GM19328 (cell line): ENCODE results near the gene SYNPO2.
A peak's percentile ranks its signal among the peaks of the same experiment; 100 is the strongest.
"Not testable (repeated sequence)": the region's sequence is repeated elsewhere in the genome, so short reads cannot be mapped to it uniquely, and the experiment has no call there.

ENCODE experiments used
- ATAC-seq: cut with Tn5 transposase; IDR thresholded peaks from one replicate; pipeline ENCODE4 v1.9.1; 2021; ENCODE audit warnings: mild to moderate bottlenecking, moderate library complexity; ENCODE audit not compliant: unreplicated experiment

Gene SYNPO2

GRCh38 chr4:118888666-118889311 lies at the start of gene SYNPO2:
Gene SYNPO2, plus strand, starts transcription at chr4:118888854. Its CDS starts 183 bp downstream, at chr4:118889037.
- ATAC-seq = peak; percentile 64

- ATAC-seq = no peak
These were observed 49.3 kb upstream of the SYNPO2 start for GRCh38 chr4:118839221-118839927.

- ATAC-seq = no peak
These were observed 46.6 kb upstream of the SYNPO2 start for GRCh38 chr4:118842055-118842454.

GRCh38 chr4:118843237-118843636 lies 45.4 kb upstream of the SYNPO2 start:
- ATAC-seq = no peak

DNA sequence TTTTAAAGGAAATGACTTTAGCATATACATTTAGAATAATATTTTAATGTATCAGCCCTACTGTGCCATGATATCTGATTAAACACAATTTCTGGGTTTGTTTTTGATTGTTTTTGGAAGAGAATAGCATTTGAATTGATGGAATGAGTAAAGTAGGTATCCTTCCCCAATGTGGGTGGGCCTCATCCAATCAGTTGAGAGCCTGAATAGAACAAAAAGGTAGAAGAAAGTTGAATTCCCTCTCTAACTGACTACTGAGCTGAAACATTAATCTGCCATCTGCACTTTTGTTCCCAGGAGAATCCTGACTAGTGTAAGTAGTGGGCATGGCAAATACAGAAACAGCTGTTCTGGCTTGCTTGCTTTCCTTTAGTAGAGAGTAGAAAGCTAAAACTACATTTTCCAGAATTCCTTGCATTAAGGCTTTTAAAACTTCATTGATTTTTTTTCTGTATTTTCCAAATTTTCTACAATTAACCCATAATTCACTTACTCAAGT lies 43.1 kb upstream of the SYNPO2 start:
- no peak for ATAC-seq

DNA sequence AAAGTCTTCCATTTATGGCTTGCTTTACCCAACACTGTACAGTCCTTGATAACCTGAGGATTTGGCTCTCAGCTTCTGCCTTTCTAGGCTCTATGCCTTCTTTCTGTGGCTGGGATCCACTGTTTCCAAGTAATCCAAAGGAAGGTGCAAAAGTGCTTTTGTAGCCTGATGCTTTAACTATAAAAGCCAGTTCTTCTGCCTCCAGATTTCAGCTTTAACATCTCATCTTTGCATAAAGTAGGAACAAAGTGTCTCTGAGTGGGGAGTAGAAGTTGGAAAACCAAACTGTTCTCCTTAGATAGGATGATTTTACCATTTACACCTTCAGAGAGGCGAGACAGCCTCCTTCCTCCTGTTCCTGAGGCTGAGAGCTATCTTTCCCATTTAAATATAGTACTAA lies 41.7 kb upstream of the SYNPO2 start:
- ATAC-seq = no peak

- ATAC-seq = no peak
These were observed 40.4 kb upstream of the SYNPO2 start for GRCh38 chr4:118848242-118848641.

DNA sequence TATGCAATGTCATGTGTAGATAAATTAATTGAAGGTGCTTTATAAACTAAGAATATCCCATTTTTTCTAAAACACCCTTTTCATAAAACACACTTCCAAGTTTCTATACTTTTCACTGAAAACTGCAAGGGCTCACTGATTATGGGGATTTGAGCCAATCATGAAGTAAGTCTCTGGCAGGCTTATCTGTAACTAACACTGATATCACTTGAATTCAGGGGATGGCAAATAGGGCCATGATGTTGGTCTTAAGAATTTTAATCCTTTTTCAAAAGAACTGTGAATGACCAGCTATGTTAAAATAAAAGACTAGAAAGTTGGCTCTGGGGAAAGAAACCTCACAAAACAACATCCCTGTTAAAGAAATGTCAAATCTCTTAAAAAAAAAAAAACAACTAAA lies 39.8 kb upstream of the SYNPO2 start:
- ATAC-seq = no peak

GRCh38 chr4:118849867-118850487 lies 38.7 kb upstream of the SYNPO2 start:
- no peak for ATAC-seq

DNA sequence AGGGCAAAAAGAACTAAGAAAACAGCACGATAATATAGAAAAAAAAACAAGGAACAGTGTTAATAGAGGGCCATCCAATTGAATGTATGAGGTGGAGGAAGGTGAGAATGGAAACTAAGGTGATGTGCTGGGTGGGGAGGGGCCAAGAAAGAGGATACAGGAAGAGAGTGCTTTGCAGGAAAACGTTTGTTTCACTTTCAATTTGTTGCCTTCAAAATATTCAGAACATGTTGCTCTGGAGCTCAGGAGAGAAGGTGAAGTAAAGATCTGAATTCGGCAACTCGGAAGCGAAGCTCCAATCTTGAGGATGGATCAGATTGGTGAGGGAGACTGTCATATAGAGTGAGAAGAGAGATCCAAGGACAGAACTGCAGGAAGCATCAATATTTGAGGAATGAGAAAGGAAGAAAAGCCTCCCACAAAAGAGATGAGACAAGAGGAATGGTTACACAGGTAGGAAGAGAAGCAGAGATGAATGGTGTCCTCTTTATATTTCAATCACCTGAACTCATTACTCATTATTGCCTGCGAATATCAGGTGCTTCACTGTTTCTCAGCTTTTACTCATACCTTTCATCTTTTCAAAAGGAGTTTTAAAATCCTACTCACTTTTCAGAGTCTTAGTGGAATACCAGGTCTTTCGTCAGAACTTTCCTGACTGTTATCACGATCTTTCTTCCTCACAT lies 38.0 kb upstream of the SYNPO2 start:
- peak; percentile 76 for ATAC-seq

- ATAC-seq = no peak
These were observed 30.9 kb upstream of the SYNPO2 start for GRCh38 chr4:118857760-118858159.

DNA sequence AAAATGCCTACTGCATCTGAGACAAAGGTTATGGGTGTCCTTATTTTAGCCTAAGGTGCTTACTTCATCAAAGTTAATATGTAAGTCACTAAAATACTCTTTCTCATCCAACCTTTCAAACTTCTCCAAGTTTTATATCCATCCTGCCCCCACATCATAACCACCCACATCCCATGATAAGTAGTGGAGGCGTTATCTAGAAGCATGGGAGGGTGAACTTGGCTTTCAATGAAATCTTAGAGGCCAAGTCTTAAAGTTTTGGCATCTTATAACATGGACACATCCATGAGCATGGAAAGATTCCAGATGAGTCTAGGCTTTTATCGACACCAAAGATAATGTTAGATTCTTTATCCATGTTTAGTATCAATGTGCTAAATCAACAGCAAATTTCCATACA lies 29.9 kb upstream of the SYNPO2 start:
- ATAC-seq = no peak

DNA sequence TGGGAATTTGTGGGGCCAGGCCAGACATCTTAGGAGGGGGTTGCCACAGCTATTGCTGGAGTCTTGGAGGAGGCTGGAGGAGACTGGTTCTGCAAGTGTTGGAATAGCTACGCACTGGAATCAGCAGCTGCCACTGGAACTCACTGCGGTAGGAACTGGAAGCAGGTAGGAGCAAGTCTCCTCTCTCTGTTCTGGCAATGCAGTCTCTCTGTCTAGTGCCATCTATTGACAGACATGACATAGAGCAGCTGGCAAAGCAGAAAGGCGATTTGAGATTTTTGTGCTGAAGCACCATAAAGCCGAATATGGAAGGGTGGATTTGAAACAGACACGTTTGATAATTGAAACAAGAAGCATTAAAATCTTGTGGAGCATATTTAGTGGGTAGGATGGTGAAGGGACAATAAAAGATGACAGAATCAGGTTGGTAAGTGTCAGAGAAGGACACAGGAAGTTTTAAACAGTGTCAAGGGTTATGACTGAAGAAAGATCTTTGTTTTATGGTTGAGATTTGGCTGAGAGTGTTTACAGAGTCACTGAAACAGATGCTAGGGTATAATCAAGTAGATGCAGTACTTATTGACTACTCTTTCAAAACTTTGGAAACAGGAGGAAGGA lies 23.5 kb upstream of the SYNPO2 start:
- ATAC-seq = no peak

DNA sequence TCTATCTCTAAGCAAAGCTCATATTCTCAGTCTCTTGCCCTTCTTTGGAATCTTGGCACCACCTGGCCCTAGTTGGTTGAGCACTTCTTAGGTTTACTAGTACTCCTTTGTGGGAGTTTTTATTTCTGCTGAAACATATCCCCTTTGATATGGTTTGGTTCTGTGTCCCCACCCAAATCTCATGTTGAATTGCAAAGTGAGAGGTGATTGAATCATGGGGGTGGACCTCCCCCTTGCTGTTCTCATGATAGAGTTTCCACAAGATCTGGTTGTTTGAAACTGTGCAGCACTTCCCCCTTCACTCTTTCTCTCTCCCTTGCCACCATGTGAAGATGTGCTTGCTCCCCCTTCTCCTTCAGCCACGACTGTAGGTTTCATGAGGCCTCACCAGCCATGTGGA lies 22.2 kb upstream of the SYNPO2 start:
- no peak for ATAC-seq

DNA sequence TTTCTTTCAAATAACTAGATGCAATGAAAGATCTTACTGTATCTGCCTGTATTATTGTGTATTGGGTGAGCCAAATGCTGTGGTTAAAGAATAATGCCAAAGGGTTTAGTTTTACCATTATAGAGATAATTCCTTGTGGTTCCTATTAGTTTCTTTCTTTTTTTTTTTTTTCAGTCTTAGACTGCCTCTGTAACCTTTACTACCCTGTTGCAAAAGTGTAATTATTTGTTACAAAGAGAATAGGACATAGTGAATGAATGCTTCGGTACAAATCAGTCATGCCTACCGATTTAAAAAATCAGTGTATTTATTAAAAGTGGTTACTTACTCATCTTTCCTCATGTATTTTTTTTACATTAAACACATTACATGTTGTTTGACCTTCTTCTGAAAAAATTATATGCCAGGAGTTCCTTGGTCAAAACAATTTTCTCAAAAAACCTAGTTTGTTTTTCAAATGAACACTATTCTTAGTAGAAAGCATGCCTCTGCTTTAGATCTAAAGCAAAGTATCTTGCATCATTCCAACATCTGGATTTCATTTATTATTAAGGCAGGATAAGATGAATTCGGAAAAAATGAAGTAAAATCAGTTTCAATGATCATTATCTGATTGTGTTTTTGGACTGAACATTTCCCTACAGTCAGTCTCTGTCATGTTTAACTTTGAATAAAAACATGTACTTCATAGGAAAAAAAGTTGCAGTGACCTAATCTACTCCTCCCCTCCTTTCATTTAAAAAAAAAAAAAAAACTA lies 21.2 kb upstream of the SYNPO2 start:
- ATAC-seq = no peak

DNA sequence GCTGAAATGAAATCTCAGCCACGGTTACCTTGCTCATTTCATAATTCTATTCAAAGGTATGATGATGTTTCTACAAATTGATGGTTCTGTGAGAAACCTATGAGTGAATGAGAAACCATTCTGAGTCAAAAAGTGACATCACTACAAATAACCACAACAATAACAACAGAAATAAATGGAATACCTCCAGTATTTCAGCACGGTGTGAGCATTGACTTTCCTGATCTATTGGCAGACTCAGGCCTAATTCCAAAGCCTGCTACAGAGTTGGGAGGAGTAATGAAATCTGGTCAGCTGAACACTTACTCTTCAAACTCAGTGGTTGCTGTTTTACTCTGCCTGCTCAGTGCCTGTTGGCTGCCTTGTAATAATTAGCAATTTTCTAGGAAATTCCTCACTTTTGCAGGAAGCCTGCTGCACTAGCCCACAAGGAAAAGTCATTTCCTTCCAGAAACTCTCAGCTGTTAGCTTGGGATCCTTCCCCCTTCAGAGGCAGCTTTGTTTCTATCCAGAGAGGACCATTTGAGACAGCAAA lies 18.8 kb upstream of the SYNPO2 start:
- no peak for ATAC-seq

DNA sequence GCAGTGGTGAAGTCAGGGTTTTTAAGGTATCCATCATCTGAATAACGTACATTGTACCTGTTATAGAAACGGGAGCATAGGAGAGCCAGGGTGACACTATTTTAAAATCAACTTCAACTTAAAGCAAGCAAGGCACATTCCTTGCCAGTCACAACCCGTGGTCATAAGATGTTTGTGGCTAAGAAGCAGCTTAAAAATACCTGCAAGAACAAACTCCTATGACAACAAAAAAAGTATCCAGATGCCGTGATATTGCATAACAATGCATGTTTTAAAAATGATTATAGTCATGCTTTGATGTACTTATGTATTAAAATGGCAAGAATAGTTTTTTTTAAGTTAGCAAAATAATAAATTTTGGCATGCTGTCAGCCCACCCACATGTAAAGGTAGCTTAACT lies 16.5 kb upstream of the SYNPO2 start:
- no peak for ATAC-seq

GRCh38 chr4:118877797-118878196 lies 10.9 kb upstream of the SYNPO2 start:
- no peak for ATAC-seq

- ATAC-seq = not testable (repeated sequence)
These were observed 10.1 kb upstream of the SYNPO2 start for GRCh38 chr4:118878507-118878906.

- ATAC-seq = no peak
These were observed 9.2 kb upstream of the SYNPO2 start for GRCh38 chr4:118879409-118879808.
